Bone marrow (tissue), 2 donors: ENCODE data around the gene EDEM3.
A peak's percentile ranks its signal among the peaks of the same experiment; 100 is the strongest.
"Not testable (repeated sequence)": the region's sequence is repeated elsewhere in the genome, so short reads cannot be mapped to it uniquely, and the experiment has no call there.

Source experiments
- DNase-seq, 2 donors: peaks; one replicate each; lab custom pipeline; 2025; lab: John Stamatoyannopoulos, UW

The EDEM3 gene

DNA sequence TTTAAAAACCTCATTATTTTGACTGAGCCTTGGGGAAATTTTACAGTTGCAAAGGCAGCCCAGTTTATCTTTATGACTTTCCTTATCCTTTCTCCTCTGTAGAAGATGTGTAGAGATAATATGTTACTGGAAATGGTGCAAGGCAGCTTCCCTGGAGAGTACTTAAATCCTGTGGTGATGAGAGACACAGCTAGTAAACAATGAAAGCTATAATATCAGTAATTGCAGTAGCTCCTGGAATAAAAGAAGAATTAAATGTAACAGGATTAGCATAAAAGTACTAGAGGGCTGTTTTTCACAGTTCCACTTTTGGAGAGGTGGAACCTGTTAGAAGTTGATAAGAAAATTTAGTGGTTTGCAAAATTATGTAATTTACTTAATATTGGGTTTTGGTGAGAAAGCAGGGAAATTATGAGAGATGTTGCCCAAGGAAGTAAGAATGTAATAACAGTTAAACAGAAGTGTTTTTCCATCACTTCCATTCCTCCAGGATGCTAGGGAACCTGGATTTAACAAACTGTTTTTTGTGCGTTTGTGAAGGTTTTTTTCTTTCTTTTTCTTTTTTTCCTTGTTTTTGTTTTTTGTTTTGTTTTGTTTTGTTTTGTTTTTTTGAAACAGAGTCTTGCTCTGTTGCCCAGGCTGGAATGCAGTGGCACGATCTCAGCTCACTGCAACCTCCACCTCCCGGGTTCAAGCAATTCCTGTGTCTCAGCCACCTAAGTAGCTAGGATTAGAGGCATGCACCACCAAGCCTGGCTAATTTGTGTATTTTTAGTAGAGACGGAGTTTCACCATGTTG, 15.7 kb upstream of the EDEM3 start:
- no peak for DNase-seq

- no peak for DNase-seq
Observed at GRCh38 chr1:184769241-184769640, 14.6 kb upstream of the EDEM3 start.

DNA sequence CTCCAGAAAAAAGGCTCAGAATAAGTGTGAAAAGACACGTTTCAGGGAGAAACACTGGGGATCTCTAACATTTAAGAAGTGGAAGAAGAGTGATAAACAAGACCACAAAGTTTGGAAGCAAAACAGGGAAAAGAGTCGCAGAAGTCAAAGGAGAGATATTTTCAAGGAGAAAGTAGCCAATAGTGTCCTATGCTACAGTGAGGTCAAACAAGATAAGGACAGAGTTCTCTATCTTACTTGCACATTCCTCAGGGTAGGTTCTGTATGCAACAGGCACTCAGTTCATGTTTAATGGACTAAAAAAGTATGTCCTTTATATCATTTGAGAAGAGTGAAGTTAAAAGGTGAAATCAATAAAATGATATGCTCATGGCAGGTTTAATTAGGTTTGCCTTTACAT, 13.8 kb upstream of the EDEM3 start:
- DNase-seq = no peak

DNA sequence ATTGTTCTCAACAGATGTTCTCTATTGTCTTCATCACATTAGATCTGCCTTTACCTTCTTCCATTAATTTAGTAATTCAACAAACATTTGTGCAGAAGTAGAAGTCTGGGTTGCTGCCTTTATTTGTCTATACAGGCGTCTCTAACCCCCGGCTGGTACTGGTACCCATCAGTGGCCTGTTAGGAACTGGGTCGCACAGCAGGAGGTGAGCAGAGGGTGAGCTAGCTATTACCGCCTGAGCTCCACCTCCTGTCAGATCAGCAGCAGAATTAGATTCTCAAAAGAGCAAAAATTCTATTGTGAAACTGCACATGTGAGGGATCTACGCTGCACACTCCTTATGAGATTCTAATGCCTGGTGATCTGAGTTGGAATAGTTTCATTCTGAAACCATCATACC, 12.9 kb upstream of the EDEM3 start:
- DNase-seq = no peak

GRCh38 chr1:184764483-184764882, 9.8 kb upstream of the EDEM3 start:
- DNase-seq = no peak

- DNase-seq = not testable (repeated sequence)
Observed at GRCh38 chr1:184763520-184763919, 8.9 kb upstream of the EDEM3 start.

DNA sequence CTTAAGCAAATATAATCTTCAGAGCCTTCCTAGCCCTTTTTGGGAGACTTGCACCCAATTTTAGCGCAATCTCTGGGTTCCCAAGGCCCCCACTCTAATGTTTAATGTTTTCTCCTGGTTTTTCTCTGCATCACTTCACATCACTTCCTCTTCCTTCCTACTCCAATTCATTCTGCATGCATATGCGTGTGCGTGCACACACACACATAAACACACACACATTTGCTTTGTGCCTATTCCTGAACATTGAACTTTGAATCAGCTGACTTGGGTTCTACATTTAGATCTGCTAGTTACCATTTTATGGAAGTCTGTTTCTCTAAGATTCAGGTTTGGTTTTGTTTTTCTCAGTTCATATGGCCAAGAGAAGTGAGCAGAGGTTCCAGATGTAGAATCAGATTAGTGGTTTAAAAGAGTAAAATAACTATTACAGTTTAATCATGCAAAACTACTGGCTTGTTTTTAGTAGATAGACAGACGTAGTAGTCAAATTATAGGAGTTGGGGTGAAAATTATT, 7.4 kb upstream of the EDEM3 start:
- no peak for DNase-seq

DNA sequence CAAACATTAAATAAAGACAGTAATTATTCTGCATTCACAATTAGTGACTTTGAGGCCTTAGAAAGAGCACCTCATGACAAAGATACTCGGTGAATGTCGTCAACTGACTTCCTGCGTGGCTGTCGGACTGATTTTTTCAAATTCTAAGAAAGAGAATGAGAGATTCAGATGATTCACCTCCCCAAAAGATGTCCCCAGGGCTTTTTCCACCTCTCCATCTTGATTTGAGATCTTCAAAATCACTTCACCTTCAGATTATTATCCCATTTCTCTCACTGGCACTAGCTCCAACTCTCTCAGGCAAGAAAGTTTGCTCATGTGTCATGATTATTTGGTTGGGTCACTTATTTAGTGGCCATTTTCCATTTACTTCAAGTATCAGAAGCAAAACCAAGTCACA, 5.0 kb upstream of the EDEM3 start:
- no peak for DNase-seq

- no peak for DNase-seq
Observed at GRCh38 chr1:184759112-184759511, 4.5 kb upstream of the EDEM3 start.

GRCh38 chr1:184757891-184758290, 3.2 kb upstream of the EDEM3 start:
- DNase-seq = no peak

DNA sequence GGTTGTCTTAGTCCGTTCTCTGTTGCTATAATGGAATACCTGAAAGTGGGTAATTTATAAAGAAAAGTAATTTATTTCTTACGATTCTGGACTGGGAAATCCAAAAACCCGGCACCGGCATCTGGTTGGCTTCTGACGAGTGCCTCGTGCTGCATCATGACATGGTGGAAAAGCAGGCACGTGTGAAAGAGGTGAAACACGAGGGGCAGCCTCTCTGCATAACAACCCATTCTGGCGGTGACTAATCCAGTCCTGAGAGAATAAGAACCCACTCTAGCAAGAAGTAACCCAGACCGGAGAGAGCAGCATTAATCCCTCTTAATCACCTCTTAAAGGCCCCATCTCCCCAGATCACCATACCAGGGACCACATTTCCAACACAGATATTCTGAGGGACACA, 2.7 kb upstream of the EDEM3 start:
- no peak for DNase-seq

- DNase-seq = no peak
Observed at GRCh38 chr1:184755226-184756065, 788 bp upstream of the EDEM3 start.

GRCh38 chr1:184753608-184754475, 816 bp downstream of the EDEM3 start:
- DNase-seq = no peak

GRCh38 chr1:184753117-184753516, 1.5 kb downstream of the EDEM3 start:
- no peak for DNase-seq

GRCh38 chr1:184752656-184753055, 2.0 kb downstream of the EDEM3 start:
- peak in 1 of 2 donors; percentile 24 for DNase-seq

DNA sequence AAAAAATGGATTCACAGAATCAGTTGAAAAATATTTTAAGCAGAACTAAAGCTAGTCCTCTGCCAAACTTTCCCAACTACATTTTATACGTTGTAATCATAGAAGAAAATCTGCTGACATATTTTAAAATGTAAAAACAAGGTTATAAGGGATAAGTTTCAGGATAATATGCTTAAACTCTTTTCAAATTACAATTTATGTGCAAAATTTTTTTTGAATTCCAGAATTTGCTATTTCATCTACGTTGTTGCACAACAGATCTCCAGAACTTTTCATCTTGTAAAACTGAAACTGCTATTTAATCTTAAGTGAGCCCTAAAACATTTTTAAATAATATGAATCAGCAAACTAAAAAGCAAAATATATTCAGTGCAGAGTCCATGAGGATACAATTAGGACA, 5.9 kb downstream of the EDEM3 start:
- DNase-seq = no peak

DNA sequence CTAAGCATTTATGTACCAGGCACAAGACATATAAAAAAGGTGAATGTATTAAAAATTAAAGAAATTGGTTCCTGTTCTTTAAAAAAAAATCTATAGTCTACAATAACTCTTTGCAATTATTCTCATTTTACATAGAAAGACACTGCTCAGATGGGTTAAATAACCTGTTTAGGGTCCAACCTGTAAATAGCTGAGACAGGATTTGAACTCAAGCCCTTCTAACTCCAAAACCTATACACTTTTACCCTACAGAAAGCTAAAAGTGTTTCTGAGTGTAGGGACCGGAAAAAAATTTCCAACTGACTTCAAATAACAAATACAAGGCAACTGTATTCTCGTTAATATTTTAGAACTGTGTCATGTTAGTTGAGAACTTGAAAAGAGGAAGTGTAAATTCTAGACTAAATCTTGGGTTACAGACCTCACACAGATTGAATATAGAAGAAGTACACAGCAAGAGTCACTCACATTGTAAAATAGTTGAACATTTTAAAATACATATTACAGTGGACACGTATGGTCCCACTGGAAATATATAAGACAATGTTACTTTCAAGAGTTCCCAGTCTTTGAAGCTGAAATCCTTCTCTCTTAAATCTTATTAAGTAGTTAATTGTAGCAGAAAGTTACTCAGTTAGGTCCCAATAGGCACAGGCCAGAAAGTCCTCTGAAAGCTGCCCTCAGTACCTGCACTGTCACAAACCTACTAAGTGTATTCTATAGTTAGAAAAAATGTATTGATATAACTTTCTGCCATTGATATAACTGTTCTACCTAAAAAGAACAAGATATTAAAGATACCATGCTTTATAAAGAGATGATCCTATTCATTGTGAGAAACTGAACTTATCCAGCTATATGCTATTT, 7.3 kb downstream of the EDEM3 start:
- DNase-seq = peak in 1 of 2 donors; percentile 68

- peak in 1 of 2 donors; percentile 7 for DNase-seq
Observed at GRCh38 chr1:184745929-184746638, 8.6 kb downstream of the EDEM3 start.

- DNase-seq = no peak
Observed at GRCh38 chr1:184745110-184745509, 9.5 kb downstream of the EDEM3 start.

DNA sequence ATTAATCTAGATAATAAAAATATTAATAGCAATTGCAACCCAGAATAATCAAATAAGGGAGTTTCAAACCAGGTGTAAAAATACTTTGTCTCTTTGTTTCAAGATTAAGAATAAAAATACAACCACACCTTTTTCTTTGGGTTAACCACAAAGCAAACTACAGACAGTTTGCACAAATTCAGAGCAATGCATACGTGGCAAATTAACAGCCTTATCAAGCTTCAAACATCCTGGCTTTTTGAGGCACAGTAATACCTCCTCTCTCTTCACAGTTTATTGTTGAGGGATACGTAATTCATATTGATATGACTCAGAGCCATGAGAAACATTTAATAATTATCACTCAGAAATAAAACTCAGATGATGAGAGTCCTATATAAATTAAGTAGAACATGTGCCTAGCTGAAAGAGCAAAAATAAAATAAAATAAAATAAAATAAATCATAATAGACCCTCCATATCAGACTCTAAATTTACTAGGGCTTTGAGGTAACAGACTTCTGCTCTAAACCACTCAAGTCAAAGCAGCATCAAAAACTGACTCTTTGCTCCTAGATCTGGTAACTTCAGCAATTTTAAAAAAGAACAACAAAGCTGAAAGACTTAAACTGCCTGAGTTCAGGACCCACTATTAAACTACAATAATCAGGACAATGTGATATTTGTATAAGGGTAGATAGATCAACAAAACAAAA, 11.4 kb downstream of the EDEM3 start:
- DNase-seq = no peak
